ENCODE measurements around the gene ARSH.

Gene ARSH

GRCh38 chrX:2989565-2989964 is 16.8 kb upstream of the ARSH start:
- DNase-seq (ENCODE audit: low spot score), result no peak
- no peak for TF ChIP-seq CTCF (IDR thresholded peaks at IDR 0.05)
- H3K27ac ChIP-seq, result no peak overlapping the region
- no peak overlapping the region for H3K4me3 ChIP-seq

DNA sequence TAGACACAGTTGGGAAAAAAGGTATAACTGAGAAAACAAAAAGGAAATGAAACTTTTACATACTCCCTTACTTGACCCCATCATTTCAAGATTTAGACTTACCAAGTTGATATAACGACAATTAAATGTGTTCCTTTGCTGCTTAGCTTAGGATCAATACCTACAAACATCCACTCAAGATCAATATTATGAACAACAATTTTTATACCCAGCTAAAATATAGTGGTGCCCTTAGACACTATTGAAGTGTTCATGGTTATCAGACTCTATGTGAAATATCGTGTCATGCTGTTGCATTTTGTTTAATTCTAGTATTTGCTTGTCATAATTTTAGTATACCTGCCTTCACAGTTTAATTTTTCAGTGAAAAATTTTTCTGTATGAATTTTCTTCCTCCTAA is 4.2 kb downstream of the ARSH start:
- Histone ChIP-seq H3K27ac (no peak overlapping the region), H3K4me3 (no peak overlapping the region)
- no peak for TF ChIP-seq CTCF (IDR thresholded peaks at IDR 0.05)
- no peak for DNase-seq (ENCODE audit: low spot score)

DNA sequence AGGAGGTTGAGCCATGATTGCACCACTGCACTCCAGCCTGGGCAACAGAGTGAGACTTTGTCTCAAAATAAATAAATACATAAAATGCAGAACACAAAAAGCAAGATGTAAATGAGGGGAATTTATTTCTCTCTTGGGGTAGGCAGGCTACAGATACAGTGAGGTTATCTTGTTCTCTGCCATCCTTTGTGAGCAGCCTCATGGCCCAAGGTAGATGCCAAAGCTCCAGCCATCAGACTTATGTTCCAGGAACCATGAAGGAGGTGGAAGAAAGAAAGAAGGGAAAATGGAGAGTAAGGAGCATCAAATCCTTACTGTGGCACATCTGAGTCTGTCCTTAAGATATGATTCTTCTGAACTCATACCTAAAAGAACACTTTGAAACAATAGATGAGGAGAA is 11.1 kb downstream of the ARSH start:
- no peak overlapping the region for H3K27ac ChIP-seq
- no peak for TF ChIP-seq CTCF (IDR thresholded peaks at IDR 0.05)
- H3K4me3 ChIP-seq, result no peak overlapping the region
- DNase-seq (ENCODE audit: low spot score), result no peak

DNA sequence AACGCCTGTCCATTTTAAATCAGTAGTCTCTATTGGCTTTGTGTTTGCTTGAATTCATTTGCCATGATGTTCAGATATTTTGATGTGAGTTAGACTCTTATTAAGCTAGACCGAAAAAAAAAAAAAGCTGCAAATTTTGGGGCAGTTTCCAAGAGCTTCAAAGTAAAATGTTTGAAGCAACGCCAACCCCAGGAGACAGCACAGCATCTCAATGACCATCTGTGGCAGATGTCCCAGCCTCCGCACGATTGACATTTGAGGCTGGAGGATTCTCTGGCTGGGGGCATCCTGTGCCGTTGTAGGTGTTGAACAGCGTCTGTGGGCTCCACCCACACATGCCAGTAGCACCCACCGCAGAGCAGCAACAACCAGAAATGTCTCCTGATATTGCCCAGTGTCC is 17.8 kb downstream of the ARSH start:
- DNase-seq (ENCODE audit: low spot score), result no peak
- Histone ChIP-seq H3K4me3 (no peak overlapping the region), H3K27ac (no peak overlapping the region)
- no peak for TF ChIP-seq CTCF (IDR thresholded peaks at IDR 0.05)

GRCh38 chrX:3026074-3026815 is 19.9 kb downstream of the ARSH start:
- H3K4me3 ChIP-seq, result no peak overlapping the region
- TF ChIP-seq CTCF (IDR thresholded peaks at IDR 0.05), result no peak
- DNase-seq (ENCODE audit: low spot score), result no peak
- H3K27ac ChIP-seq, result no peak overlapping the region

DNA sequence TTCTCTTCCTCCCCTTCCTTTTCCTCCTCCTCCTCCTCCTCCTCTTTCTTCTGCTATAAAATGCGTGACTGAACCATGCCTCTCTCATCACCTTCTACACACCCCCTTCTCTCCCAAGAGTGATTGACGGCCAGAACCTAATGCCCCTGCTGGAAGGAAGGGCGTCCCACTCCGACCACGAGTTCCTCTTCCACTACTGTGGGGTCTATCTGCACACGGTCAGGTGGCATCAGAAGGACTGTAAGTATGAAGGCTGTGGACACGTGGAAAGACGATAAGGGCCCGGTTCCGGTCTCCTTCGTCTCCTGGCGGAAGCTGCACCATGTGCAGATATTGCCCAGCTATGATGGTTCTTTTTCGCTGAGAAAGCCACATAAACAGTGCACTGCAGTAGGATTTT is 22.8 kb downstream of the ARSH start:
- H3K27ac ChIP-seq, result no peak overlapping the region
- no peak overlapping the region for H3K4me3 ChIP-seq
- DNase-seq (ENCODE audit: low spot score), result no peak
- TF ChIP-seq CTCF (IDR thresholded peaks at IDR 0.05), result no peak

DNA sequence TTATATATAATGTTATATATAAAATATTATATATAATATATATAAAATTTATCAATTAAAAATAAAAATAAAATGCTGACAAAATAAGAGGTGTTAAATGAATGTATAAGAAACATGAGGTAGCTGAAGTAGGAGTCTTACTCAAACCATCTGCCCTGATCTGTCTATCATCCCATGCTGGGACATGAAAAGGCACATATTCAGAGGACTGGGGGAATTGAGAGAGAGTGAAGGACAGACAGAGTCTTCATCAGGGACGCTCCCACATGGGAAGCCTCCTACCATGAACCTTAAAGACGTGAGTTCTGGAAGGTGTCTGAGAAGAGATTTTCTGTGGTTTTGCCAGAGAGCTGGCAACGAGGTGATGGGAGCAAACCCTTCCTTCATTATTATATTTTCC is 30.9 kb downstream of the ARSH start:
- no peak for TF ChIP-seq CTCF (IDR thresholded peaks at IDR 0.05)
- Histone ChIP-seq H3K27ac (no peak overlapping the region), H3K4me3 (no peak overlapping the region)
- DNase-seq (ENCODE audit: low spot score), result no peak

Measured in coronary artery (tissue), 2 donors.